ENCODE data around the gene CCL4. TPM values are rescaled to one million over a fixed set of nuclear protein-coding genes. Genes with fewer than 3 reads are reported as not detected.

The CCL4 gene
- total RNA-seq, 6 donors from 2014 or later = 5.7 to 24.0 (median 14.1) TPM

- H3K4me1 ChIP-seq = no peaks in the 10 kb centered on the region
- peaks cover 0 to 18% (median 16%) of the 10 kb centered on the region in 4 donors for H3K9me3 ChIP-seq
- WGBS, 2 donors = 70 to 85% methylated on average over 1 of the region's 1 CpG
- ATAC-seq (ENCODE audit: low FRiP score in 2 of 2) (no peak), DNase-seq (no peak)
- H3K36me3 ChIP-seq = no peaks in the 10 kb centered on the region
- no peak for TF ChIP-seq CTCF (IDR thresholded peaks at IDR 0.05)
- TF ChIP-seq POLR2A (IDR thresholded peaks at IDR 0.05) = no peak
- TF ChIP-seq POLR2AphosphoS5 (IDR thresholded peaks at IDR 0.05) = no peak
- no peak for TF ChIP-seq EP300 (IDR thresholded peaks at IDR 0.05)
- H3K27ac ChIP-seq = no peak overlapping the region
- H3K27me3 ChIP-seq = no peaks in the 10 kb centered on the region
- H3K4me3 ChIP-seq = no peak overlapping the region
These were observed 26.0 kb downstream of the CCL4 start for GRCh38 chr17:36129616-36130015.

- peaks cover 0 to 12% (median 10%) of the 10 kb centered on the region in 4 donors for H3K9me3 ChIP-seq
- no peak overlapping the region for H3K27ac ChIP-seq
- no peaks in the 10 kb centered on the region for H3K36me3 ChIP-seq
- H3K4me3 ChIP-seq = no peak overlapping the region
- no peak for TF ChIP-seq CTCF (IDR thresholded peaks at IDR 0.05)
- TF ChIP-seq POLR2AphosphoS5 (IDR thresholded peaks at IDR 0.05) = no peak
- TF ChIP-seq POLR2A (IDR thresholded peaks at IDR 0.05) = no peak
- TF ChIP-seq EP300 (IDR thresholded peaks at IDR 0.05) = no peak
- ATAC-seq (ENCODE audit: low FRiP score in 2 of 2) = no peak
- H3K27me3 ChIP-seq = no peaks in the 10 kb centered on the region
- H3K4me1 ChIP-seq = no peaks in the 10 kb centered on the region
- DNase-seq = no peak
- WGBS, 2 donors = 50 to 59% methylated on average over 5 of the region's 5 CpGs
These were observed 26.7 kb downstream of the CCL4 start for GRCh38 chr17:36130346-36130745.

- 39 to 52% methylated on average over 2 of the region's 2 CpGs for WGBS, 2 donors
- Histone ChIP-seq H3K36me3 (no peaks in the 10 kb centered on the region), H3K27me3 (no peaks in the 10 kb centered on the region), H3K4me1 (no peaks in the 10 kb centered on the region), H3K4me3 (no peak overlapping the region), H3K9me3 (peaks cover 0 to 1% (median under 1%) of the 10 kb centered on the region in 4 donors), H3K27ac (no peak overlapping the region)
- ATAC-seq (ENCODE audit: low FRiP score in 2 of 2) (peak in 1 of 2 donors; percentile 42), DNase-seq (no peak)
- TF ChIP-seq EP300 (IDR thresholded peaks at IDR 0.05) (no peak), CTCF (IDR thresholded peaks at IDR 0.05) (peak in 1 of 6 experiments; percentile 14)
These were observed 27.8 kb downstream of the CCL4 start for GRCh38 chr17:36131421-36131820.

- no peak for TF ChIP-seq CTCF (IDR thresholded peaks at IDR 0.05)
- TF ChIP-seq POLR2AphosphoS5 (IDR thresholded peaks at IDR 0.05) = no peak
- no peak for TF ChIP-seq POLR2A (IDR thresholded peaks at IDR 0.05)
- TF ChIP-seq EP300 (IDR thresholded peaks at IDR 0.05) = no peak
- ATAC-seq (ENCODE audit: low FRiP score in 2 of 2) (no peak), DNase-seq (no peak)
- Histone ChIP-seq H3K4me3 (no peak overlapping the region), H3K27me3 (no peaks in the 10 kb centered on the region), H3K36me3 (no peaks in the 10 kb centered on the region), H3K9me3 (no peaks in the 10 kb centered on the region), H3K27ac (no peak overlapping the region), H3K4me1 (no peaks in the 10 kb centered on the region)
- 88 to 92% methylated on average over 3 of the region's 3 CpGs for WGBS, 2 donors
These were observed 28.3 kb downstream of the CCL4 start for GRCh38 chr17:36131931-36132330.

GRCh38 chr17:36132421-36132831 is 28.8 kb downstream of the CCL4 start:
- Histone ChIP-seq H3K27me3 (no peaks in the 10 kb centered on the region), H3K36me3 (no peaks in the 10 kb centered on the region), H3K4me1 (no peaks in the 10 kb centered on the region), H3K27ac (no peak overlapping the region), H3K9me3 (no peaks in the 10 kb centered on the region), H3K4me3 (no peak overlapping the region)
- WGBS, 2 donors = 72 to 85% methylated on average over 2 of the region's 2 CpGs
- no peak for TF ChIP-seq EP300 (IDR thresholded peaks at IDR 0.05)
- TF ChIP-seq CTCF (IDR thresholded peaks at IDR 0.05) = no peak
- TF ChIP-seq POLR2A (IDR thresholded peaks at IDR 0.05) = no peak
- TF ChIP-seq POLR2AphosphoS5 (IDR thresholded peaks at IDR 0.05) = no peak
- ATAC-seq (ENCODE audit: low FRiP score in 2 of 2) (no peak), DNase-seq (no peak)
